Measurements from ENCODE around the gene LINGO3.

GRCh38 chr19:2338055-2338615 is 30.2 kb upstream of the LINGO3 start:
- TF ChIP-seq, protein P1, sequence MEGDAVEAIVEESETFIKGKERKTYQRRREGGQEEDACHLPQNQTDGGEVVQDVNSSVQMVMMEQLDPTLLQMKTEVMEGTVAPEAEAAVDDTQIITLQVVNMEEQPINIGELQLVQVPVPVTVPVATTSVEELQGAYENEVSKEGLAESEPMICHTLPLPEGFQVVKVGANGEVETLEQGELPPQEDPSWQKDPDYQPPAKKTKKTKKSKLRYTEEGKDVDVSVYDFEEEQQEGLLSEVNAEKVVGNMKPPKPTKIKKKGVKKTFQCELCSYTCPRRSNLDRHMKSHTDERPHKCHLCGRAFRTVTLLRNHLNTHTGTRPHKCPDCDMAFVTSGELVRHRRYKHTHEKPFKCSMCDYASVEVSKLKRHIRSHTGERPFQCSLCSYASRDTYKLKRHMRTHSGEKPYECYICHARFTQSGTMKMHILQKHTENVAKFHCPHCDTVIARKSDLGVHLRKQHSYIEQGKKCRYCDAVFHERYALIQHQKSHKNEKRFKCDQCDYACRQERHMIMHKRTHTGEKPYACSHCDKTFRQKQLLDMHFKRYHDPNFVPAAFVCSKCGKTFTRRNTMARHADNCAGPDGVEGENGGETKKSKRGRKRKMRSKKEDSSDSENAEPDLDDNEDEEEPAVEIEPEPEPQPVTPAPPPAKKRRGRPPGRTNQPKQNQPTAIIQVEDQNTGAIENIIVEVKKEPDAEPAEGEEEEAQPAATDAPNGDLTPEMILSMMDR (IDR thresholded peaks at IDR 0.05): no peak
- TF ChIP-seq POLR2A (IDR thresholded peaks at IDR 0.05): no peak

Measured in testis (tissue), 2 donors.